HCT116 (cell line): ENCODE results near the gene GIGYF1.

Source experiments
- CBX3 ChIP-seq: IDR thresholded peaks from 2 replicates; pipeline ENCODE4 v1.6.1; 2012; ENCODE audit warnings: low read depth
- CTCF ChIP-seq, 3 experiments: fragments of 200-600 bp in 1 of 3; sonication (generic) in 1 of 3; IDR thresholded peaks in 2 of 3; conservative IDR thresholded peaks in 1 of 3; 2 replicates each; pipeline ENCODE4 v1.5.1; 2012 to 2017; ENCODE audit warnings: low read depth in 2 of 3, low read length in 2 of 3, antibody characterized with exemption in 1 of 3, borderline replicate concordance in 1 of 3, control low read depth in 1 of 3, mild to moderate bottlenecking in 1 of 3, mixed read lengths in 1 of 3, mixed run types in 1 of 3, moderate library complexity in 1 of 3; ENCODE audit not compliant: insufficient read depth in 1 of 3
- EZH2 ChIP-seq: fragments of 200-600 bp; sonication (generic); IDR thresholded peaks from 2 replicates; pipeline ENCODE4 v1.6.1; 2017; ENCODE audit warnings: antibody characterized with exemption, mixed run types
- EZH2phosphoT487 ChIP-seq: fragments of 200-600 bp; IDR thresholded peaks from 2 replicates; pipeline ENCODE4 v1.6.1; 2018; ENCODE audit warnings: antibody characterized with exemption, borderline replicate concordance
- JUND ChIP-seq: IDR thresholded peaks from 2 replicates; pipeline ENCODE4 v1.6.1; 2012
- MAX ChIP-seq: IDR thresholded peaks from 2 replicates; pipeline ENCODE4 v1.6.1; 2012
- POLR2A ChIP-seq: IDR thresholded peaks from 2 replicates; pipeline ENCODE4 v1.7.0; 2011; ENCODE audit warnings: borderline replicate concordance; ENCODE audit not compliant: insufficient read depth, insufficient read length; ENCODE audit errors: extremely low read depth
- REST ChIP-seq: IDR thresholded peaks from 2 replicates; pipeline ENCODE4 v1.6.1; 2012; ENCODE audit warnings: low read depth
- SRF ChIP-seq: IDR thresholded peaks from 2 replicates; pipeline ENCODE4 v1.6.1; 2012; ENCODE audit warnings: low read depth
- TCF7L2 ChIP-seq: IDR thresholded peaks from 2 replicates; pipeline ENCODE4 v1.7.0; 2011; ENCODE audit warnings: borderline replicate concordance, inconsistent platforms; ENCODE audit not compliant: insufficient read depth, insufficient read length; ENCODE audit errors: extremely low read depth
- YY1 ChIP-seq: IDR thresholded peaks from 2 replicates; pipeline ENCODE4 v1.6.1; 2011; ENCODE audit warnings: low read length, low read depth, moderate library complexity, mild to moderate bottlenecking; ENCODE audit not compliant: insufficient replicate concordance; ENCODE audit errors: extremely low read depth
- ZBTB33 ChIP-seq: IDR thresholded peaks from 2 replicates; pipeline ENCODE4 v1.6.1; 2011; ENCODE audit warnings: mild to moderate bottlenecking, low read length, moderate library complexity; ENCODE audit not compliant: insufficient replicate concordance; ENCODE audit errors: extremely low read depth
- ZNF274 ChIP-seq: fragments of 200-500 bp; sonication (Bioruptor generic); IDR thresholded peaks from 2 replicates; pipeline ENCODE4 v1.6.1; 2014; ENCODE audit warnings: mild to moderate bottlenecking, low read depth, low read length, inconsistent platforms

- TF ChIP-seq POLR2A (no peak), CTCF (IDR thresholded peaks at IDR 0.05 in 2 of 3, conservative IDR thresholded peaks at IDR 0.05 in 1 of 3; ENCODE audit: borderline replicate concordance in 1 of 3, insufficient read depth in 1 of 3, low read depth in 2 of 3, low read length in 2 of 3) (no peak), EZH2phosphoT487 (no peak), ZBTB33 (no peak), EZH2 (no peak), MAX (no peak), TCF7L2 (no peak), SRF (no peak), CBX3 (no peak), REST (no peak), YY1 (no peak), JUND (no peak), ZNF274 (no peak)
Observed at GRCh38 chr7:100667331-100668068, 26.6 kb downstream of the GIGYF1 start.
